SJCRH30 (cell line): ENCODE results near the gene RPL13A. TPM values are rescaled to one million over a fixed set of nuclear protein-coding genes. Genes with fewer than 3 reads are reported as not detected.
A peak's percentile ranks its signal among the peaks of the same experiment; 100 is the strongest.

Experiments
- DNase-seq, 2 experiments: peaks; one replicate each; pipeline ENCODE4 v3.0.0-alpha.2; 2015 to 2020
- H3K27ac ChIP-seq: fragments of 250-450 bp; sonication (Bioruptor Pico); 2 replicates; pipeline ENCODE4 v1.5.1; 2020; ENCODE audit warnings: mild to moderate bottlenecking, moderate library complexity
- H3K27me3 ChIP-seq: fragments of 250-450 bp; sonication (Bioruptor Pico); 2 replicates; pipeline ENCODE4 v1.5.1; 2020; ENCODE audit warnings: mild to moderate bottlenecking, moderate library complexity
- H3K36me3 ChIP-seq: fragments of 250-450 bp; sonication (Bioruptor Pico); 2 replicates; pipeline ENCODE4 v1.5.1; 2020; ENCODE audit warnings: mild to moderate bottlenecking, moderate library complexity
- H3K4me1 ChIP-seq: fragments of 250-450 bp; sonication (Bioruptor Pico); 2 replicates; pipeline ENCODE4 v1.5.1; 2020; ENCODE audit warnings: mild to moderate bottlenecking, moderate library complexity
- H3K4me3 ChIP-seq: fragments of 250-450 bp; sonication (Bioruptor Pico); 2 replicates; pipeline ENCODE4 v1.5.1; 2020; ENCODE audit warnings: mild to moderate bottlenecking, moderate library complexity
- H3K9me3 ChIP-seq: fragments of 250-450 bp; sonication (Bioruptor Pico); replicated peaks from 2 replicates; pipeline ENCODE4 v1.5.1; 2020; ENCODE audit warnings: mild to moderate bottlenecking, moderate library complexity
- total RNA-seq: library from RNA; depleted of rRNA; stranded (reverse); fragments of >200 nt; shearing (Covaris generic); gene quantifications from 2 replicates; pipeline ENCODE4 v1.2.3, GENCODE V29; 2014

Gene RPL13A
- total RNA-seq, 1 experiment from 2014 or later, result 3,376 TPM

- H3K9me3 ChIP-seq, result no peaks in the 10 kb centered on the region
- H3K4me3 ChIP-seq, result peak overlapping the region; percentile 19; the same call in 1 of the 2 replicates
- H3K27ac ChIP-seq, result peak overlapping the region; percentile 13; the same call in 1 of the 2 replicates
- H3K4me1 ChIP-seq, result peaks cover 8% of the 10 kb centered on the region; the same call in 1 of the 2 replicates
- no peak for DNase-seq
- H3K27me3 ChIP-seq, result no peaks in the 10 kb centered on the region
- peaks cover 43% of the 10 kb centered on the region for H3K36me3 ChIP-seq
These were observed 615 bp upstream of the RPL13A start for GRCh38 chr19:49486710-49487276.

GRCh38 chr19:49488046-49488862, 846 bp downstream of the RPL13A start:
- Histone ChIP-seq H3K27ac (peak overlapping the region; percentile 89), H3K4me3 (peak overlapping the region; percentile 92), H3K36me3 (peaks cover 58% of the 10 kb centered on the region), H3K9me3 (no peaks in the 10 kb centered on the region), H3K27me3 (no peaks in the 10 kb centered on the region), H3K4me1 (peaks cover 8% of the 10 kb centered on the region; the same call in 1 of the 2 replicates)
- DNase-seq, result peak in 1 of 2 experiments; percentile 29

- Histone ChIP-seq H3K4me1 (peaks cover 8% of the 10 kb centered on the region; the same call in 1 of the 2 replicates), H3K9me3 (no peaks in the 10 kb centered on the region), H3K27ac (peak overlapping the region; percentile 89), H3K4me3 (peak overlapping the region; percentile 92), H3K27me3 (no peaks in the 10 kb centered on the region), H3K36me3 (peaks cover 61% of the 10 kb centered on the region)
- no peak for DNase-seq
These were observed 1.6 kb downstream of the RPL13A start for GRCh38 chr19:49488863-49489537.

- Histone ChIP-seq H3K27ac (peak overlapping the region; percentile 89), H3K36me3 (peaks cover 61% of the 10 kb centered on the region), H3K27me3 (no peaks in the 10 kb centered on the region), H3K4me3 (peak overlapping the region; percentile 92), H3K4me1 (peaks cover 8% of the 10 kb centered on the region; the same call in 1 of the 2 replicates), H3K9me3 (no peaks in the 10 kb centered on the region)
- no peak for DNase-seq
These were observed 2.3 kb downstream of the RPL13A start for GRCh38 chr19:49489601-49490167.

GRCh38 chr19:49490287-49491029, 3.0 kb downstream of the RPL13A start:
- no peaks in the 10 kb centered on the region for H3K9me3 ChIP-seq
- H3K27ac ChIP-seq, result no peak overlapping the region
- peaks cover 61% of the 10 kb centered on the region for H3K36me3 ChIP-seq
- no peaks in the 10 kb centered on the region for H3K27me3 ChIP-seq
- DNase-seq, result no peak
- H3K4me1 ChIP-seq, result peaks cover 8% of the 10 kb centered on the region; the same call in 1 of the 2 replicates
- no peak overlapping the region for H3K4me3 ChIP-seq

GRCh38 chr19:49491030-49491803, 3.8 kb downstream of the RPL13A start:
- no peak overlapping the region for H3K4me3 ChIP-seq
- peaks cover 61% of the 10 kb centered on the region for H3K36me3 ChIP-seq
- H3K27ac ChIP-seq, result no peak overlapping the region
- peaks cover 8% of the 10 kb centered on the region; the same call in 1 of the 2 replicates for H3K4me1 ChIP-seq
- no peak for DNase-seq
- H3K9me3 ChIP-seq, result no peaks in the 10 kb centered on the region
- no peaks in the 10 kb centered on the region for H3K27me3 ChIP-seq

GRCh38 chr19:49491804-49492572, 4.6 kb downstream of the RPL13A start:
- H3K27me3 ChIP-seq, result no peaks in the 10 kb centered on the region
- no peak overlapping the region for H3K27ac ChIP-seq
- H3K4me1 ChIP-seq, result peaks cover 8% of the 10 kb centered on the region; the same call in 1 of the 2 replicates
- no peak overlapping the region for H3K4me3 ChIP-seq
- H3K36me3 ChIP-seq, result peaks cover 61% of the 10 kb centered on the region
- peak in 1 of 2 experiments; percentile 19 for DNase-seq
- no peaks in the 10 kb centered on the region for H3K9me3 ChIP-seq

GRCh38 chr19:49492573-49493405, 5.4 kb downstream of the RPL13A start:
- Histone ChIP-seq H3K36me3 (peaks cover 64% of the 10 kb centered on the region), H3K4me1 (peaks cover 9% of the 10 kb centered on the region), H3K27ac (peak overlapping the region; percentile 6; the same call in 1 of the 2 replicates), H3K4me3 (no peak overlapping the region), H3K9me3 (no peaks in the 10 kb centered on the region), H3K27me3 (no peaks in the 10 kb centered on the region)
- peak in 1 of 2 experiments; percentile 57 for DNase-seq

- peak overlapping the region; percentile 75 for H3K27ac ChIP-seq
- H3K4me3 ChIP-seq, result peak overlapping the region; percentile 81
- H3K9me3 ChIP-seq, result no peaks in the 10 kb centered on the region
- H3K27me3 ChIP-seq, result no peaks in the 10 kb centered on the region
- peaks cover 42% of the 10 kb centered on the region for H3K36me3 ChIP-seq
- no peak for DNase-seq
- H3K4me1 ChIP-seq, result peaks cover 7% of the 10 kb centered on the region; the same call in 1 of the 2 replicates
These were observed 9.2 kb downstream of the RPL13A start for GRCh38 chr19:49496574-49497008.

- peak in 1 of 2 experiments; percentile 54 for DNase-seq
- Histone ChIP-seq H3K4me3 (peak overlapping the region; percentile 81), H3K27ac (peak overlapping the region; percentile 75; the same call in 1 of the 2 replicates), H3K27me3 (no peaks in the 10 kb centered on the region), H3K4me1 (peaks cover 7% of the 10 kb centered on the region; the same call in 1 of the 2 replicates), H3K36me3 (peaks cover 36% of the 10 kb centered on the region), H3K9me3 (no peaks in the 10 kb centered on the region)
These were observed 9.8 kb downstream of the RPL13A start for GRCh38 chr19:49497047-49497788.

GRCh38 chr19:49497789-49498103, 10.3 kb downstream of the RPL13A start:
- DNase-seq, result no peak
- Histone ChIP-seq H3K9me3 (no peaks in the 10 kb centered on the region), H3K27me3 (no peaks in the 10 kb centered on the region), H3K27ac (no peak overlapping the region), H3K4me3 (peak overlapping the region; percentile 81), H3K36me3 (peaks cover 30% of the 10 kb centered on the region), H3K4me1 (peaks cover 7% of the 10 kb centered on the region; the same call in 1 of the 2 replicates)
